NT2/D1 (cell line): ENCODE measurements around the gene FILIP1L.

Experiments used
- SUZ12 ChIP-seq: IDR thresholded peaks from 2 replicates; pipeline ENCODE4 v1.6.1; 2011; ENCODE audit not compliant: insufficient read length, insufficient read depth; ENCODE audit errors: extremely low read depth
- YY1 ChIP-seq: IDR thresholded peaks from 2 replicates; pipeline ENCODE4 v1.6.1; 2011; ENCODE audit not compliant: insufficient read length, insufficient read depth
- ZNF274 ChIP-seq: IDR thresholded peaks from 2 replicates; pipeline ENCODE4 v1.6.1; 2011; ENCODE audit warnings: mild to moderate bottlenecking, low read depth, low read length

- no peak for TF ChIP-seq ZNF274
- TF ChIP-seq SUZ12 = no peak
- TF ChIP-seq YY1 = no peak
Observed at GRCh38 chr3:99960123-99960878, 154.0 kb downstream of the FILIP1L start.
